Epithelial cell of esophagus (primary cell): Measurements from ENCODE around the gene MKX.
A peak's percentile ranks its signal among the peaks of the same experiment; 100 is the strongest.

ENCODE experiments used
- DNase-seq: peaks from one replicate; pipeline ENCODE4 v3.0.0; 2010; ENCODE audit warnings: low read depth
- H3K4me3 ChIP-seq: 2 replicates; pipeline ENCODE4 v1.5.1; 2011; ENCODE audit warnings: mild to moderate bottlenecking, low read length, control low read depth
- CTCF ChIP-seq: IDR thresholded peaks from 2 replicates; pipeline ENCODE4 v1.5.1; 2011; ENCODE audit warnings: low read depth, mild to moderate bottlenecking, low read length, control low read depth, inconsistent platforms; ENCODE audit not compliant: insufficient read depth; ENCODE audit errors: missing control alignments

Gene MKX

DNA sequence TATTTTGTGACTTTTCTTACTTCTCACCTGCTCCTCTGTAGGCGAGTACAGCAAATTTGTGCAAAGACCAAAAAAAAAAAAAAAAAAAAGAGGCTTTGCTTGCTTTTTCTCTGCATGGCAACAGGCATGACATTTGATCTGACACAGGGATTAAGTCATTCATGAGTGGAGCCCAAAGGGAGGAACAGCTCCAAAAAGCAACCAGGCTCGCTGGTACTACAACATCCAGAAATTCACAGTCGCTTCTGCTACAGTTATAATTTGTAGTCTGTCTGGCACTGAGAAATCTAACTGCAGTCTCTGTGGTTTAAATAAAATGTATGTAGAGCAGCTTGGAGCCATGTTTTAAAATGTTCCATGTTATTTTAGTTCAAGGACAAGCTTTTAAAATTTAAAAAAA lies 31.7 kb downstream of the MKX start:
- DNase-seq, result no peak
- H3K4me3 ChIP-seq, result no peak overlapping the region
- TF ChIP-seq CTCF, result no peak

- H3K4me3 ChIP-seq, result no peak overlapping the region
- no peak for DNase-seq
- TF ChIP-seq CTCF, result no peak
Observed at GRCh38 chr10:27710014-27710413, 35.6 kb downstream of the MKX start.

- TF ChIP-seq CTCF, result no peak
- H3K4me3 ChIP-seq, result no peak overlapping the region
- peak; percentile 45 for DNase-seq
Observed at GRCh38 chr10:27709304-27709703, 36.3 kb downstream of the MKX start.

DNA sequence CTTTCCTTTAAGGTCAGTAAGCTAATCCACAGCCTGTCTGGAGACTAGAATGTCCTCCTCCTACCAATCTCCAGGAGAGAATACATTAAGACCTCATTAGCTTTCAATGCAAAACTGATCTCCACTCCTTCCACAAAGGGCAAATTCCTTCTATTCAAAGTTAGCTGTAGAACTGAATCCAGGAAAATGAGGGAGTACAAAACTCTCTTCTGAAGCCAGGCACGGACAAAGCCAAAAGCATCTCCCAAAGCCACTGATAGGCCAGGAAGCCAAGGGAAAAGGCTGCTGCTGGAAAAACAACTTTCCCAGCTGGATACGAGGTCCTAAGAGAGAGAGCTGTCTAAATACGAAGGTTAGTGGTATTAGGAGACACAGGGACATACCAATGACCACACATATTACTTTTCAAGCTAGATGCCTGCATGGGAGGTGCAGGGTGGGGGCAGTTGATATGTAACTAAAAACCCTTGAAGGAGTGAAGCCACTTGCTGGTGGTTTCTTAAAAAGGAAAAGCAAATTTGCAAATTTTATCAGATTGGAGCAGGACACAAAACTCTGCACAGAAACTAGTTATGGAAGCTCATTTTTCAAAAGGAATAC lies 43.6 kb downstream of the MKX start:
- DNase-seq, result no peak
- TF ChIP-seq CTCF, result no peak
- no peak overlapping the region for H3K4me3 ChIP-seq

DNA sequence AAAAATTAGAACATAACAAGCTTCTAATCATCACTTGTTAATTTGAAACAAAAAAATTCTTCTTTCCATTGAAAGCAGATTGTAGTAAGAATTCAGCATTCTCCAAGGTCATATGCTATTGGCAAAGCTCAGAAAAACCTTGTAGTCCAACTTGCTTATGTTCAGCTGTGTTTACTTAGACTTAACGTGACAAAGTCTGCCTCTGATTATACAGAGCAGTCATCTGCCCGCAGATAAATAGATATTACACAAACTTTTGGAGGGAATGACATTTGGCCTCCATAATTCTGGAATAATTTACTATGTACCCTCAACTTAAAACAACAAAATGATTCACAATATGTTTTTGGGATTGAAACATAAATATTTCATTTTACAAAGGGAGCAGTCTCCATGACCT lies 45.8 kb downstream of the MKX start:
- no peak for DNase-seq
- no peak for TF ChIP-seq CTCF
- H3K4me3 ChIP-seq, result no peak overlapping the region

DNA sequence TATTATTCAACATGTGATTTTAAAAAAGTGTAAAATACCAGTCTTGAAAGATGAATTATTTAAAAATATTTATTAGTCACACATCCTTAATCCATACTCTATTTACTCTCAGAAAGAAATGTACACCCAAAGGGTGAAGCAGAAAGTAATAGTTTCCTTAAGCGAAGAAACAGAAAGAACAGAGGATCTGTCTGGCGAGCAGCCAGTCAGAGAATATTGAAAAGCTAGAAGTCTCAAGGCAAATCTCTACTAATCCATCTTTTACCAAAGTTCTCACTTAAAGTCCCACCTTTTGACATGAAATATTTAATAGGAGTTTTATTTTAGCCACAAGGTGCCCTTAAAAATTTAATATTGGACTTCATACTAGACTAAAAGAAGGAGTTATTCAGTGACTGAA lies 46.7 kb downstream of the MKX start:
- H3K4me3 ChIP-seq, result no peak overlapping the region
- no peak for DNase-seq
- TF ChIP-seq CTCF, result no peak

DNA sequence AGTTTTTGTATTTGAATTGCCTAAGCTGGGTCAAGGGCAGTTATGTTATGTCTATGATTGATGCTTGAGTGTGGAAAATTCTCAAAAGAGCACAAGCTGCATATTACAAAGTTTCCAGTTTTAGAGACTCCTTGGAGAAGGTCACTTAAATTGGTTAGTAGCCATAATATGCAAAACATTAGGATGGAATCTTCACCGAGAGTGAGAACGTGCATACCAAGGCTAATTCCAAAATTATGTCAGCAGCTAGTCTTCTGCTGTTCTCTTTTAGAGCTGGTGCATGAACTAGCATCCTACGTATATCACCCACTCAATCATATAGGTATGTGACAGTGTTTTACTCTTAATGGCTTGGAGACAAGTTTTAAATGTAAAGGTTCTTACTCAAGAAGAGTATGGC lies 49.2 kb downstream of the MKX start:
- no peak for DNase-seq
- TF ChIP-seq CTCF, result no peak
- H3K4me3 ChIP-seq, result no peak overlapping the region
